WI38 (cell line): ENCODE results near the gene MDGA2.

Experiments used
- H3K4me3 ChIP-seq: 2 replicates; pipeline ENCODE4 v1.5.1; 2011; ENCODE audit warnings: low read depth, mild to moderate bottlenecking, control low read depth, low read length
- CTCF ChIP-seq: IDR thresholded peaks from 2 replicates; pipeline ENCODE4 v1.5.1; 2012; ENCODE audit warnings: low read depth, mild to moderate bottlenecking, control low read depth, low read length

Gene MDGA2

GRCh38 chr14:47167402-47167801 lies 508.0 kb downstream of the MDGA2 start:
- TF ChIP-seq CTCF = no peak
- no peak overlapping the region for H3K4me3 ChIP-seq

- no peak for TF ChIP-seq CTCF
- H3K4me3 ChIP-seq = no peak overlapping the region
These were observed 520.0 kb downstream of the MDGA2 start for GRCh38 chr14:47155395-47155794.

- H3K4me3 ChIP-seq = no peak overlapping the region
- no peak for TF ChIP-seq CTCF
These were observed 521.1 kb downstream of the MDGA2 start for GRCh38 chr14:47154276-47154797.

GRCh38 chr14:47153746-47154145 lies 521.7 kb downstream of the MDGA2 start:
- H3K4me3 ChIP-seq = no peak overlapping the region
- no peak for TF ChIP-seq CTCF

GRCh38 chr14:47150267-47150666 lies 525.1 kb downstream of the MDGA2 start:
- no peak for TF ChIP-seq CTCF

GRCh38 chr14:47149326-47149725 lies 526.1 kb downstream of the MDGA2 start:
- no peak overlapping the region for H3K4me3 ChIP-seq
- no peak for TF ChIP-seq CTCF

More at GRCh38 chr14:47150267-47150666, 525.1 kb downstream of the MDGA2 start:
- no peak overlapping the region for H3K4me3 ChIP-seq

- no peak for TF ChIP-seq CTCF
- H3K4me3 ChIP-seq = no peak overlapping the region
These were observed 526.7 kb downstream of the MDGA2 start for GRCh38 chr14:47148686-47149085.
